HG03354 (cell line): ENCODE data around the gene OR2A14.
"Not testable (repeated sequence)": the region's sequence is repeated elsewhere in the genome, so short reads cannot be mapped to it uniquely, and the experiment has no call there.

Experiments used
- ATAC-seq: cut with Tn5 transposase; IDR thresholded peaks from one replicate; pipeline ENCODE4 v1.9.1; 2021; ENCODE audit warnings: mild to moderate bottlenecking; ENCODE audit not compliant: unreplicated experiment, poor library complexity, severe bottlenecking

OR2A14 gene

GRCh38 chr7:144142187-144142586 lies 19.2 kb downstream of the OR2A14 start:
- ATAC-seq, result no peak

- no peak for ATAC-seq
Measured at GRCh38 chr7:144144426-144144825, 21.4 kb downstream of the OR2A14 start.

GRCh38 chr7:144148224-144148827 lies 25.4 kb downstream of the OR2A14 start:
- ATAC-seq, result no peak

- ATAC-seq, result no peak
Measured at GRCh38 chr7:144158861-144159260, 35.9 kb downstream of the OR2A14 start.

- no peak for ATAC-seq
Measured at GRCh38 chr7:144164784-144165183, 41.8 kb downstream of the OR2A14 start.

- not testable (repeated sequence) for ATAC-seq
Measured at GRCh38 chr7:144171594-144172350, 48.8 kb downstream of the OR2A14 start.

GRCh38 chr7:144174613-144175012 lies 51.6 kb downstream of the OR2A14 start:
- no peak for ATAC-seq

GRCh38 chr7:144178380-144179164 lies 55.6 kb downstream of the OR2A14 start:
- ATAC-seq, result peak; percentile 98

GRCh38 chr7:144179165-144179479 lies 56.1 kb downstream of the OR2A14 start:
- ATAC-seq, result not testable (repeated sequence)
